Stimulated activated CD4-positive, alpha-beta T cell treated with anti-CD3 and anti-CD28 coated beads, Interleukin-15, amount 100 ng/mL, for 48 hours (primary cell): Measurements from ENCODE around the gene FOXD1.
"Not testable (repeated sequence)": the region's sequence is repeated elsewhere in the genome, so short reads cannot be mapped to it uniquely, and the experiment has no call there.

Experiments used
- DNase-seq, 2 donors: peaks; one replicate each; pipeline ENCODE4 v3.0.0-alpha.2; 2020; ENCODE audit warnings: low read depth in 2 of 2

Gene FOXD1

DNA sequence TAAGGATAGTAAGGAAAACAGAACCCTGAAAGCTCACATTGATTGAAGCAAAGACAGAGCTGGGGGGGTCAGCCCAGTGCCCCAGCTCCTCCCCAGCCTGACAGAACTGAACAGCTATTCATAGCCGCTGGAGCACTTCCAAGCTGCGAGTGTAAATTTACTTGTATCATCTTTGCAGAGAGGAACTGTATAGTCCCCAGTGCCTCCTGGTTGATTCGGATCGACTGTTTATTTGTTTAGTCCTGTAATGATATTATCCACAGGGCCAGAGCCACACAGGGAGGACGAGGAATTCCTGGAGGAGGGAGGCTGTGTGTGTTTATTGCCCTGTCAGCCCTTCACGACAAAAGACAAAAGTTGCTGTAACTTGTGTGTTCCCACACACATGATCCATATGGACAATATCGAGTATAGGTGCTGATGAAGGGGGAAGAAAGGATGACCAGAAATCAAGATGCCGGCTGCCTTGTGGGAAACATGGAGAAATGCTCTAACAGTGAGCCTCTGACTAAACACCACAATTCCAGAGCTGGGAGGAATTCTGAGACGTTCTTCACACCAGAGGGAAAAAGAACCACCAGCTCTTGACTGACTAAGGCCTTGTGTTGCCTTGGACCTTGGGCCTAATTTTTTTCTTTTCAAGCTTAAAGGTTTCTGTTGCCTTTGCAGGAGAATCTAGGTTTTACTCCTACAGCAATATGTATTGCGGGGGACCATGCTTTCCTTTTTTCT is 31.1 kb downstream of the FOXD1 start:
- no peak for DNase-seq

DNA sequence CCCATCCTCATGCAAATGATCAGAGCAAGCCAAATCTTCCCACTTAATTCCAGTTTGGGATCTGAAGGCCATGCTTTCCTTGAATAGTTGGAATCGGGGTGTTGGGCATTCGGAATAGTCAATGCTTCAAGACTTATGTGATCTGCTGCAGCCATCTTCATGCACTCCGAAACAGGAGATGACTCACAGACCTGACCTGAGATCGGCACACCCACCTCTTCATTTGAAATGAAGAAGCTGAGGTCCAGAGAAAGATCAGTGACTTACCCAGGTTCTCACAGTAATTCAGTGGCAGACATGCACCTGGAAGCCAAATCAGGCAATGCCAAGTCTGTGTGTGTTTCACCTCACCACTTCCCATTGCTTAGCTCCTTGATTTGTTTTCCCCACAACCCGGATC is 33.0 kb downstream of the FOXD1 start:
- no peak for DNase-seq

DNA sequence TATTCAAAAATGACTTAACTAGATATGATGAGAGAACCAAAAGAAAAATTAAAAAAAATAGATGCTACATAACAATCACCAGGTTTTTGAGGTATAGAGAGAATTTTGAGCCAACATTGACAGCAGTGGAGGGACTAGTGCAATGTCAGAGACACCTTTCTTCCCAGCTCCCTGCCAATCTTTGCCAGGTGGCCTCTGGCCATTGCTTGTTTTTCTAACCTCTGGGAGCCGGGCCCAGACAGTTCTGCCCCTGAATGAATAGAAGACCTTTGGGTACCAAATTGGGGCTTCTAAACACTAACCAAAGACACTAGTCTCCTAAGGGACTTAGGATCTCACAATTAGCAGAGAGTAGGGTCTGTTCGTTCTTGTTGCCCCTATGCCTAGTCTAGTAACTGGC is 33.4 kb downstream of the FOXD1 start:
- no peak for DNase-seq

DNA sequence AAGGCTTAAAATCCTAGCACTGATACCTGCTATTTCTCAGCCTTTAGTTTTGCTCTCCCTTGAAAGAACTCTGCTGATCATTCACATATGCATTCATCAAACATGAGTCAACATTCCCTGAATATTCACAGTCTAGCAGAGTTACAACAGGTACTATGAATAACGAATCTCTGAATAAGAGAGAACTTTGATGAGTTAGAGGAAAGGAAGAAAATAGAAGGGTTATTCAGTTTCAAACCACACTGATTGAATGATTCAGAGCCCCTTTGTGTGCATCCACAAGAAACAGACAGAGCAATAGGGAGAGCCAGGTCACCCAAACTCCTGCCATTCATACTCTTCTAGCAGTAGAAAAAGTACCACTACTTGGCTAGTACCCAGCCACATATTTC is 36.0 kb downstream of the FOXD1 start:
- DNase-seq: no peak

DNA sequence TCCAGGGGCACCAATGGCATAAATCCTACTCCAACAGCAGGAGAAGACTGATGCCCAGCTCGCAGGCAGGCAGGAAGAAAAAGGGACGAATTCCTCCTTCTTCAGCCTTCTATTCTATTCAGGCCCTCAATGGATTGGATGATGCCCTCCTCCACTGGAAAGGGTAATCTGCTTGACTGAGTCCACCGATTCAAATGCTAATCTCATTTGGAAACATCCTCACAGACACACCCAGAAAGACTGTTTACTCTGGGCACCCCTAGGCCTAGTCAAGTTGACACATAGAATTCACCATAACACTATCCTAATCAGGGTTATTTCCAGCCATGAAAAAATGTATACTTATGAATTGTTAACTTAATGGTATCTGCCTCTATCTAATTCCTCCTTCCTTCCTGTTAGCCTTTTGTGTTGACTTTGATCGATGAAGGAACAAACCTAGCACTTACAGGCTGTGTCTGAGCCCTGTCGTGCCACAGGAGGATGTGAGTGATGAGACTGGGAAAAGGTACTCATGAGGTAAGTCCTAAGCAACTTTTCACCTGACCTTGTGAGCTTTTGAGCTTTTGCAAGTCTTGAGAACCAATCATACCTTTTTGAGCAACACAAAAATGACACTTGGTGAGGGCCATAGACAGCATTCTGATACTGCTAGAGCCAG is 36.5 kb downstream of the FOXD1 start:
- DNase-seq: no peak

DNA sequence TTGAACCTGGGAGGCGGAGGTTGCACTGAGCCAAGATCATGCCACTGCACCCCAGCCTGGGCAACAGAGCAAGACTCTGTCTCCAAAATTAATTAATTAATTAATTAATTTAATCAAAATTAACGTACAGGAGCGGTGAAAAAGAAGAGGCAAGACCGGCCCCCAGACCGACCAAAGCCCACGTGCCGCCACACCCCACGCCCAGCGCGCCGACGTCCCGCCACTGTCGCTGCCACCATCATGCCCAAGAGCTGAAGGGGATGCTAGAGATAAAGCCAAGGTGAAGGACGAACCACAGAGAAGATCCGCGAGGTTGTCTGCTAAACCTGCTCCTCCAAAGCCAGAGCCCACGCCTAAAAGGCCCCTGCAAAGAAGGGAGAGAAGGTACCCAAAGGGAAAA is 38.6 kb downstream of the FOXD1 start:
- DNase-seq: not testable (repeated sequence)

DNA sequence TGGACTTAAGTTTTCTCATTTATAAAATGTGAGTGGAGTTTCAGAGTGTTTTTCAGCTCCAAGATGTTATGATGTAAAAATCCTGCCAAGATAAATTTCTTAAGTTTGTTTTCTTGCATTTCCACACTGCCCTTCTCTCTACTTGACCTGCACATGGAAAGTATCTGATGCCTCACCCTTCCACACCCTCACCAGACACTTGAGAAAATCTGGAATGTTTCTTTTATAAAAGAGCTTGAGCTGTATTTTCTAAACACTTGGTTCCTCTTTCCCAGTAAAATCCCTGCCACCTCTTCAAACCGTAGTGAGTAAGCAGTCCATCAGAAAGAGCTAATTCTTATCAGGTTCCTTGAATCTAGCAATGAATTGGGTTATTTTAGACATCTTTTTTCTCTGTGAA is 42.9 kb downstream of the FOXD1 start:
- no peak for DNase-seq

- DNase-seq: no peak
Observed at GRCh38 chr5:73399775-73400174, 48.8 kb downstream of the FOXD1 start.
